GM19240 (cell line): ENCODE results near the gene SPP1.

Experiments
- DNase-seq: peaks from one replicate; pipeline ENCODE4 v3.0.0; 2011; ENCODE audit warnings: low spot score; ENCODE audit not compliant: insufficient read length

The SPP1 gene

DNA sequence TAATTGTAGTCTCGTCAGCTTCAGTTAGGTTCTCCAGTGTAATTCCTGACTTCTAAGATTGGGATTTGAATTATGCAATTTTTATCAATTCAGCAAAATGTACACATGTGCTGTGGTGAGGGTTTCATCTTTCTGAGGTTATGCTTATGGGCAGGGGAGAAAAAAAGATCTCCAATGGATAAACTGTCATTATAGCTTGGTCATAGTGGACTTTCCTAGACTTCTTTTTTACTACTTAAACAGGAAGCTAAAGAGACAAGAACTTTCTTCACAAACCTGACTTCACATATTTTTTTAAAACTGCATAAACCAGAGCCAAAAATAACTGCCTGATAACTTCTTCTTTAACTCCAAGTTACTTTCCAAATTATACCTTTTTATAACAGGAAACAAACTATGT is 21.7 kb upstream of the SPP1 start:
- DNase-seq: no peak

GRCh38 chr4:87956501-87956900 is 19.0 kb upstream of the SPP1 start:
- DNase-seq: no peak

- DNase-seq: no peak
Measured at GRCh38 chr4:87957061-87957460, 18.5 kb upstream of the SPP1 start.

DNA sequence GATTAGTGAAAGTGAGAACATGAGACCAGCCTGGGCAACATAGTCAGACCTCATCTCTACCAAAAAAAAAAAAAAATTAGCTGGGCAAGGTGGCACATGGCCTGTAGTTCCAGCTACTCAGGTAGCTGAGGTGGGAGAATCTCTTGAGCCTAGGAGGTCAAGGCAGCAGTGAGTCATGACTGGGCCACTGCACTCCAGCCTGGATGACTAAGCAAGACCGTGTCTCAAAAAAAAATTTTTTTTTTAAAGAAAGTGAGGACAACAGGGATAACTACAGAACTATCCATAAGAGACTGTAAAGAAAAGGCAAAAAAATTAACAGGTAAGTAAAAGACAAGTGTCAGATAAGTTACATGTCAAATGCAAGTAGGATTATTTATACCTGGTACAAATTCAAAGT is 13.5 kb upstream of the SPP1 start:
- DNase-seq: no peak

- no peak for DNase-seq
Measured at GRCh38 chr4:87962398-87963146, 12.9 kb upstream of the SPP1 start.

- no peak for DNase-seq
Measured at GRCh38 chr4:87965501-87965975, 10.0 kb upstream of the SPP1 start.

DNA sequence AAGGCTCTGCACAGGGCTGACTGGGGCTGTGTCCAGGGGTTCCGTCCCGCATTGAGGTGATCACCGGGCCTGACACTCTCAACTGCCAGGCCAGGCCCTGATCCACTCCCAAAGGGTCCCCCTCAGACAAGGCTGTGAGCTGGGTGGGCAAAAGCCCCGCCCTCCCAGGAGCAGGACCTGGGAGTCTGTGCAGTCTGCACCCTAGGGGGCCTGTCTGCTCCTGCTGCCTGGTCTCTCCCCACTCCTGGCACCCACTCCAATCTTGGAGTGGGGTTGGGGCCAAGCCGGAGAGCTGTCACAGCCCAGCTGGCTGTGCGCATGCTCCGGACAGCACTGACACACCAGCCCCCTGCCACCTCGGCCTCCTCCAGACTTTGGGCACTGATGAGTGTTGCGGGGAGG is 9.4 kb upstream of the SPP1 start:
- DNase-seq: no peak

DNA sequence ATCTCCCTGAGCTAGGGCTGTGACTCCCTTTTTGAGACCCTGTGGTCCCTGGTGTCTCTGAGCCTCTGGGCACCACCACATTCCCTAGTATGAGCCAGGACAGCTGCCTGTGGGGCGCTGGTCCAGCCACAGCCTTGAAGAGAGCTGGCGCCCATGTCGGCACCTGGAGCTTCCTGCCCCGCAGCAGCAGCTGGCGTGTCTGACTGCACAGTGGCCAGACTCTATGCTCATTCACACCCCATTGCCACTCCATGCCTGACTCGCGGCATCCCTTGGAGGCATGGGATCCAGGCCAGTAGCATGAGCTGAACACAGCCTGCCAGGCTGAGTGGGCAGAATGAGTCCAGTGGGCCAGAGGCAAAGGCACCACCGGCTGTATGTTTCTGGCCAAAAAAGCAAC is 8.3 kb upstream of the SPP1 start:
- DNase-seq: no peak

DNA sequence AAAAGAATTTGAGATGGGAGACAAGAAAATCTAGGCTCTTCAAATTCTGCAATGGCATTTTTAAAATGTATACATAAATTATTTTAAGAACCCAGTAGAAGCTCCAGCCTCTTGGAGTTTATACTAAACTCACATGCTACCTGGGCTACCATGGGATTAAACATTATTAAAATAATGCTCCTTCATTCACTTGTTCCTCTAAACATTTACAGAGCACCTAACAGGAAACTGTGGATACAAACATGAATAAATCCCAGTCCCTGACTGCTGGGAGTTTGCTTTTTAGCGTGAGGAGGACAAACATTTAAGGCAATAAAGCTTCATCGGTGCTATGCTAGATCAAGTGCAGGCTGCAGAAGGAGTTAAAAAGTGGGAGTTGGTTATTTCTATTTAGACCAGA is 5.4 kb upstream of the SPP1 start:
- no peak for DNase-seq

GRCh38 chr4:87971866-87972265 is 3.6 kb upstream of the SPP1 start:
- DNase-seq: no peak

DNA sequence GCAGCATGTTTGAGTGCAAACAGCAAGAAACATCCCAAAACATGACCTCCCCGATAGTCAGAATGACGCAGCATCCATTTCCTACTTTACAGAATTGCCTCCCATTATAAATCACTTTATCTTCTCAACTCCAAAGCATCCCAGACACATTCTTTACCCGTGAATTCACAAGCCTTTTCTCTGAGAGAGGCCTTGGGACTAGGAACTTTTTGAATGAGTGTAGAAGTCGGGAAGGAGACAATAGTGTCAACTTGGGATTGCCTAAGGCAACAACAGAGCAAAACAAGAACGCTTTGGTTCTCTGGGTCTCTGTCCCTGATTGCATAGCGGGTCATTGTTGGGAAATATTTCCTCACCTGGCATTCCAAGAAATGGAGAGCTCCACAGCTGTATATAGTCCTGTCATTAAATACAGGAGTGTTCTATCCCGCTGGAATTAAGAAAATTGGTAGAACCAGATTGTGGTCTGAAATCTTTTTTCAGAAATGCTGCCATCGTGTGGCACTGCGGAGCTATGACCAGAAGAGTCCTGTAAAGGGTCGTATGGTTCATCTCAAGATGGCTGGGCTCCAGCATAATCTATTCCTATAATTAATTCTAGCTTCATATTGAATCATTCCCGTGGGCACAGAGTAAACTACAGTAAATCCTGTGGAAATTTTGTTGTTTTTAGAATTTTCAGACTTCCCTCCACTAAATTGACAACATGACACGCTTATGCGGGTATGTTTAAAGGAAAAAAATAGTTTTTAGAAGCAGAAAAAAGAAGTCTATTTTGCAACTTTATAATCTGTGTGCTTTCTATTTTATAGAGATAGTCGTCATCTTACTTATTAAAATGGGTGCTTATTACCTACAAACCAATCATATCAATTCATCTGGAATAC is 2.0 kb upstream of the SPP1 start:
- DNase-seq: no peak

DNA sequence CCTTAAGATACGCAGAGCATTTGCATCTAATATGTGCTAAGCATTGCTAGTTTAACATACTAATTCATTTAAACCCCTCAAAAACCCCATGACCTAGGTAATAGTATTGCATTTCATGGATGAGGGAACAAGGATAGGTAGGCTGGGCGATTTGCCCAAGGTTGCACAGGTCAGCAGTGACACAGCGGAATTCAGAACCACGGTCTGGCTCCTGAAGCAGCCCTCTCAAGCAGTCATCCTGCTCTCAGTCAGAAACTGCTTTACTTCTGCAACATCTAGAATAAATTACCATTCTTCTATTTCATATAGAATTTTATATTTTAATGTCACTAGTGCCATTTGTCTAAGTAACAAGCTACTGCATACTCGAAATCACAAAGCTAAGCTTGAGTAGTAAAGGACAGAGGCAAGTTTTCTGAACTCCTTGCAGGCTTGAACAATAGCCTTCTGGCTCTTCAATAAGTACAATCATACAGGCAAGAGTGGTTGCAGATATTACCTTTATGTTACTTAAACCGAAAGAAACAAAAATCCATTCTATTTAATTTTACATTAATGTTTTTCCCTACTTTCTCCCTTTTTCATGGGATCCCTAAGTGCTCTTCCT is 555 bp upstream of the SPP1 start:
- no peak for DNase-seq

GRCh38 chr4:87977521-87978278 is 2.2 kb downstream of the SPP1 start:
- DNase-seq: no peak

DNA sequence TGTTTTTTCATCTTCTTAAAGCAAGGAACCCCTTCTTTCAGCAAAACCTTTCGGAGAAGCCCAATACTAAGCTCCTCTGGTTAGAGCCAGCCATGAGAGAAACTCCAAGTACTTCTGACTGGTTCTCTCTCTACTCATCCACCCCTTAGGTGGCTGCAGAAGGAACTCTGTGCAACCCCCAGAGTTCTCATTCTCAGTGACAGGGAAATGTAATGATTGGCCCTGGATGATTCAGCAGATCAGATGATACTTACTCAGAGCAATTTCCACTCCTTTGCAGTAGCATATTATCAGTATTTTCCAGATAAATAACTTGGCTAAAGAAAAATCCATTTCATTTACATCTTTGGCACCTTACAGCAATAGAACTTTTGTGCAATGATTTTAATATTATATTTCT is 3.2 kb downstream of the SPP1 start:
- DNase-seq: no peak

DNA sequence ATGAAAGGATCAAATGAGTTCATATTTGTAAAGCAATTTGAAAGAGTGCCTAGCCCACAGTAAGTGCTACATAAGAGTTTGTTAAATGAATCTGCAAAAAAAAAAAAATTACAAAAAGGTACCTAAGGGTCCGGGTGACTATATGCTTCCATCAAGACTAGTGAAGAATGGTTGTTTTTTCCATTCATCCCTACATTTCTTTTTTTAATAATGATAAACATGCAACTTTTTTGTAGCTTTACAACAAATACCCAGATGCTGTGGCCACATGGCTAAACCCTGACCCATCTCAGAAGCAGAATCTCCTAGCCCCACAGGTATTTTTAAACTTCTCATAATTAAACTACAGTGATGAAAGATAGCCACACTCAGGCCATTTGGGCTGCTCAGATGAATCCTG is 4.3 kb downstream of the SPP1 start:
- DNase-seq: no peak

DNA sequence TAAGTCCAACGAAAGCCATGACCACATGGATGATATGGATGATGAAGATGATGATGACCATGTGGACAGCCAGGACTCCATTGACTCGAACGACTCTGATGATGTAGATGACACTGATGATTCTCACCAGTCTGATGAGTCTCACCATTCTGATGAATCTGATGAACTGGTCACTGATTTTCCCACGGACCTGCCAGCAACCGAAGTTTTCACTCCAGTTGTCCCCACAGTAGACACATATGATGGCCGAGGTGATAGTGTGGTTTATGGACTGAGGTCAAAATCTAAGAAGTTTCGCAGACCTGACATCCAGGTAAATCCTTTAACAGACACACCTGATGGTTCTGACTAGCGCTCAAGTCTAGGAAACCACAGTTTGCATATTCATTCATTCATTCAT is 6.0 kb downstream of the SPP1 start:
- no peak for DNase-seq

- no peak for DNase-seq
Measured at GRCh38 chr4:87982036-87982435, 6.5 kb downstream of the SPP1 start.

GRCh38 chr4:87982446-87983010 is 7.0 kb downstream of the SPP1 start:
- DNase-seq: no peak

- no peak for DNase-seq
Measured at GRCh38 chr4:87983996-87984395, 8.5 kb downstream of the SPP1 start.

GRCh38 chr4:87985097-87985886 is 9.8 kb downstream of the SPP1 start:
- DNase-seq: no peak

DNA sequence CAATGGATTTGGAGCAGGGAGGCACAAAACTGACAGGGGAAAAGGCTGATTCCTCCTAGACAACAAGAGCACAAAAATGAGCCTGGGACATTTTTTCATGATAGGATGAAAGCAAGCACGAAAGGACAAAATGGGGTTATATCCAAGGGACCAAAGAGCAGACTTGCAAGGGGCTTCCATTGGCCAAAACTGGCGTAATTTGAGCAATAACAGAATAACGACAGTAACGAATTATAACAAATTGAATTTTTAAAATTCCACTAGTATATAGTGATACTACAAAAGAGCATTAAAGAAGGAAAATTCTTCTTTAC is 10.3 kb downstream of the SPP1 start:
- DNase-seq: no peak
